ENCODE results near the gene TMEM174. TPM values are rescaled to one million over a fixed set of nuclear protein-coding genes. Genes with fewer than 3 reads are reported as not detected.

The TMEM174 gene
- total and polyA plus RNA-seq, 4 donors = not detected

- no peak overlapping the region for H3K4me3 ChIP-seq (ENCODE audit: low read depth in 1 of 3, low read length in 3 of 3)
- 86% methylated on average over 5 of the region's 5 CpGs for WGBS
- H3K4me1 ChIP-seq (ENCODE audit: control insufficient read depth in 4 of 4, insufficient read depth in 4 of 4, low read length in 3 of 4) = no peaks in the 10 kb centered on the region
- H3K27me3 ChIP-seq (ENCODE audit: control insufficient read depth in 4 of 4, insufficient read depth in 4 of 4, low read length in 3 of 4) = no peaks in the 10 kb centered on the region
- no peaks in the 10 kb centered on the region for H3K36me3 ChIP-seq (ENCODE audit: control insufficient read depth in 4 of 4, insufficient read depth in 3 of 4, low read depth in 1 of 4, low read length in 3 of 4)
- H3K27ac ChIP-seq (ENCODE audit: low read depth in 1 of 2, low read length in 2 of 2) = no peak overlapping the region
- no peaks in the 10 kb centered on the region for H3K9me3 ChIP-seq (ENCODE audit: control insufficient read depth in 4 of 4, low read length in 3 of 4)
- H3K9ac ChIP-seq (ENCODE audit: low read depth in 1 of 2, low read length in 2 of 2) = no peak overlapping the region
- no peak for TF ChIP-seq GABPA (IDR thresholded peaks at IDR 0.05 in 1 of 2, conservative IDR thresholded peaks at IDR 0.05 in 1 of 2)
- no peak for TF ChIP-seq RAD21 (IDR thresholded peaks at IDR 0.05)
- TF ChIP-seq HNF4A (conservative IDR thresholded peaks at IDR 0.05) = no peak
- TF ChIP-seq FOXA2 (IDR thresholded peaks at IDR 0.05) = no peak
- TF ChIP-seq HNF4G (IDR thresholded peaks at IDR 0.05) = no peak
- no peak for TF ChIP-seq REST (IDR thresholded peaks at IDR 0.05)
- no peak for TF ChIP-seq FOXA1 (IDR thresholded peaks at IDR 0.05)
- TF ChIP-seq TAF1 (conservative IDR thresholded peaks at IDR 0.05) = no peak
- TF ChIP-seq CTCF (IDR thresholded peaks at IDR 0.05; ENCODE audit: low read depth, low read length, missing input control) = no peak
- TF ChIP-seq EGR1 (IDR thresholded peaks at IDR 0.05; ENCODE audit: low read depth in 2 of 2) = no peak
- no peak for TF ChIP-seq ZBTB33 (IDR thresholded peaks at IDR 0.05)
- no peak for TF ChIP-seq RXRA (IDR thresholded peaks at IDR 0.05)
- TF ChIP-seq JUND (IDR thresholded peaks at IDR 0.05) = no peak
- no peak for TF ChIP-seq MAX (IDR thresholded peaks at IDR 0.05)
- no peak for TF ChIP-seq NR2F2 (IDR thresholded peaks at IDR 0.05)
- TF ChIP-seq SP1 (IDR thresholded peaks at IDR 0.05) = no peak
- TF ChIP-seq ATF3 (IDR thresholded peaks at IDR 0.05) = no peak
- TF ChIP-seq YY1 (IDR thresholded peaks at IDR 0.05) = no peak
- no peak for DNase-seq (ENCODE audit: low spot score)
Measured at GRCh38 chr5:73154208-73155006, 18.6 kb upstream of the TMEM174 start.
